ENCODE results near the gene WDR19.

WDR19 gene

GRCh38 chr4:39295784-39296183, 113.5 kb downstream of the WDR19 start:
- no peak for TF ChIP-seq CTCF (IDR thresholded peaks at IDR 0.05; ENCODE audit: extremely low read depth, missing control alignments)

GRCh38 chr4:39302901-39303300, 120.6 kb downstream of the WDR19 start:
- no peak for DNase-seq (ENCODE audit: low spot score)
- TF ChIP-seq CTCF (IDR thresholded peaks at IDR 0.05; ENCODE audit: extremely low read depth, missing control alignments) = no peak

More at GRCh38 chr4:39295784-39296183, 113.5 kb downstream of the WDR19 start:
- DNase-seq (ENCODE audit: low spot score) = no peak

- TF ChIP-seq CTCF (IDR thresholded peaks at IDR 0.05; ENCODE audit: extremely low read depth, missing control alignments) = no peak
- DNase-seq (ENCODE audit: low spot score) = no peak
These were observed 121.5 kb downstream of the WDR19 start for GRCh38 chr4:39303871-39304270.

- DNase-seq (ENCODE audit: low spot score) = no peak
These were observed 122.3 kb downstream of the WDR19 start for GRCh38 chr4:39304651-39305050.

GRCh38 chr4:39305912-39306677, 123.8 kb downstream of the WDR19 start:
- no peak for TF ChIP-seq CTCF (IDR thresholded peaks at IDR 0.05; ENCODE audit: extremely low read depth, missing control alignments)
- DNase-seq (ENCODE audit: low spot score) = no peak

More at GRCh38 chr4:39304651-39305050, 122.3 kb downstream of the WDR19 start:
- TF ChIP-seq CTCF (IDR thresholded peaks at IDR 0.05; ENCODE audit: extremely low read depth, missing control alignments) = no peak

GRCh38 chr4:39308611-39309010, 126.3 kb downstream of the WDR19 start:
- no peak for DNase-seq (ENCODE audit: low spot score)
- no peak for TF ChIP-seq CTCF (IDR thresholded peaks at IDR 0.05; ENCODE audit: extremely low read depth, missing control alignments)

- DNase-seq (ENCODE audit: low spot score) = no peak
- no peak for TF ChIP-seq CTCF (IDR thresholded peaks at IDR 0.05; ENCODE audit: extremely low read depth, missing control alignments)
These were observed 130.5 kb downstream of the WDR19 start for GRCh38 chr4:39312816-39313215.
